ENCODE measurements around the gene EML5.
"Not testable (repeated sequence)": the region's sequence is repeated elsewhere in the genome, so short reads cannot be mapped to it uniquely, and the experiment has no call there.

Gene EML5

GRCh38 chr14:88789573-88789972 is 3.2 kb downstream of the EML5 start:
- H2AFZ ChIP-seq (ENCODE audit: insufficient read depth, low read length, poor library complexity); H3K4me2 ChIP-seq (ENCODE audit: low read length); H3K18ac ChIP-seq (ENCODE audit: low read length); H3K79me1 ChIP-seq (ENCODE audit: low read length); H3K27ac ChIP-seq (ENCODE audit: low read depth, low read length); H2BK120ac ChIP-seq (ENCODE audit: insufficient read depth, low read length, poor library complexity); H3K14ac ChIP-seq (ENCODE audit: low read length); H3K4me1 ChIP-seq (ENCODE audit: control insufficient read depth in 1 of 2, insufficient read depth in 2 of 2, low read length in 2 of 2); H3K27me3 ChIP-seq (ENCODE audit: insufficient read depth, low read length); H4K12ac ChIP-seq (ENCODE audit: low read depth, low read length); H2BK12ac ChIP-seq (ENCODE audit: low read length); H3K36me3 ChIP-seq (ENCODE audit: control insufficient read depth in 1 of 2, insufficient read depth in 2 of 2, low read length in 2 of 2); H3K9ac ChIP-seq (ENCODE audit: low read length); H3K9me3 ChIP-seq (ENCODE audit: insufficient read depth, low read depth, low read length); DNase-seq; H2BK5ac ChIP-seq (ENCODE audit: low read depth, low read length, poor library complexity); H3K4me3 ChIP-seq (ENCODE audit: low read depth, low read length); H4K91ac ChIP-seq (ENCODE audit: low read depth, low read length); H3K4ac ChIP-seq (ENCODE audit: low read depth, low read length); H4K8ac ChIP-seq (ENCODE audit: low read depth, low read length); H2AK5ac ChIP-seq (ENCODE audit: low read length); H3K79me2 ChIP-seq (ENCODE audit: control insufficient read depth, insufficient read depth, low read length, poor library complexity); H3K23ac ChIP-seq (ENCODE audit: low read length): not testable (repeated sequence)

DNA sequence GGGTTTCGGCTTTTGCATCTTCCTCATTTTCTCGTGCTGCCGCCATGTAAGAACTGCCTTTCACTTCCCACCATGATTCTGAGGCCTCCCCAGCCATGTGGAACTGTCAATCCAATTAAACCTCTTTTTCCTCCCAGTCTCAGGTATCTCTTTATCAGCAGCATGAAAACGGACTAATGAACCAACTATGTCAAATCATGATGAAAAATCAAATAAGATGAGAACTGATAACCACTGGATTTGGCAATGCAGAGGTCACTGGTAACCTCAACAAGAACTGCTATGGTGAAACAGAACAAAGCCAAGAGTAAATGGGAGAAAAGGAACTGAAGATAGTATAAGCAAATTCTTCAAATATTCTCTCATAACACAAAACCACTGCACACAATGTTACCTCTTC is 6.0 kb downstream of the EML5 start:
- Histone ChIP-seq H3K4ac (ENCODE audit: low read depth, low read length) (no peak overlapping the region), H3K18ac (ENCODE audit: low read length) (no peak overlapping the region), H3K4me1 (ENCODE audit: control insufficient read depth in 1 of 2, insufficient read depth in 2 of 2, low read length in 2 of 2) (no peaks in the 10 kb centered on the region), H2AFZ (ENCODE audit: insufficient read depth, low read length, poor library complexity) (no peak overlapping the region), H3K27me3 (ENCODE audit: insufficient read depth, low read length) (peaks cover 2% of the 10 kb centered on the region), H3K27ac (ENCODE audit: low read depth, low read length) (no peak overlapping the region), H3K9ac (ENCODE audit: low read length) (no peak overlapping the region), H4K8ac (ENCODE audit: low read depth, low read length) (no peak overlapping the region), H3K79me2 (ENCODE audit: control insufficient read depth, insufficient read depth, low read length, poor library complexity) (no peaks in the 10 kb centered on the region), H3K9me3 (ENCODE audit: insufficient read depth, low read depth, low read length) (peaks cover 4% of the 10 kb centered on the region), H3K4me2 (ENCODE audit: low read length) (no peak overlapping the region), H3K14ac (ENCODE audit: low read length) (no peak overlapping the region), H3K79me1 (ENCODE audit: low read length) (no peaks in the 10 kb centered on the region), H3K4me3 (ENCODE audit: low read depth, low read length) (no peak overlapping the region), H2AK5ac (ENCODE audit: low read length) (no peak overlapping the region), H2BK12ac (ENCODE audit: low read length) (no peak overlapping the region), H4K12ac (ENCODE audit: low read depth, low read length) (no peak overlapping the region), H2BK5ac (ENCODE audit: low read depth, low read length, poor library complexity) (no peak overlapping the region), H4K91ac (ENCODE audit: low read depth, low read length) (no peak overlapping the region), H3K23ac (ENCODE audit: low read length) (no peak overlapping the region), H2BK120ac (ENCODE audit: insufficient read depth, low read length, poor library complexity) (no peak overlapping the region), H3K36me3 (ENCODE audit: control insufficient read depth in 1 of 2, insufficient read depth in 2 of 2, low read length in 2 of 2) (peaks cover 0 to 2% of the 10 kb centered on the region in 2 experiments)
- no CpG with 5 or more reads among the region's 4 CpGs for WGBS (ENCODE audit: extremely low coverage, insufficient coverage, insufficient read length)
- DNase-seq = peak; percentile 21 to 72

GRCh38 chr14:88785911-88786310 is 6.8 kb downstream of the EML5 start:
- no peak overlapping the region for H3K4ac ChIP-seq (ENCODE audit: low read depth, low read length)
- WGBS (ENCODE audit: extremely low coverage, insufficient coverage, insufficient read length) = 100% methylated on average over 1 of the region's 1 CpG

GRCh38 chr14:88775532-88775931 is 17.2 kb downstream of the EML5 start:
- peak; percentile 93 for DNase-seq
- Histone ChIP-seq H3K14ac (ENCODE audit: low read length) (no peak overlapping the region), H3K4me1 (ENCODE audit: control insufficient read depth in 1 of 2, insufficient read depth in 2 of 2, low read length in 2 of 2) (peaks cover 0 to 3% of the 10 kb centered on the region in 2 experiments), H3K27ac (ENCODE audit: low read depth, low read length) (peak overlapping the region; percentile 44), H2BK12ac (ENCODE audit: low read length) (no peak overlapping the region), H4K12ac (ENCODE audit: low read depth, low read length) (no peak overlapping the region), H3K4me3 (ENCODE audit: low read depth, low read length) (no peak overlapping the region), H3K79me2 (ENCODE audit: control insufficient read depth, insufficient read depth, low read length, poor library complexity) (no peaks in the 10 kb centered on the region), H3K9ac (ENCODE audit: low read length) (no peak overlapping the region), H3K18ac (ENCODE audit: low read length) (no peak overlapping the region), H3K9me3 (ENCODE audit: insufficient read depth, low read depth, low read length) (no peaks in the 10 kb centered on the region), H2AFZ (ENCODE audit: insufficient read depth, low read length, poor library complexity) (no peak overlapping the region), H3K27me3 (ENCODE audit: insufficient read depth, low read length) (no peaks in the 10 kb centered on the region), H3K4ac (ENCODE audit: low read depth, low read length) (no peak overlapping the region), H3K36me3 (ENCODE audit: control insufficient read depth in 1 of 2, insufficient read depth in 2 of 2, low read length in 2 of 2) (no peaks in the 10 kb centered on the region), H3K23ac (ENCODE audit: low read length) (no peak overlapping the region), H2BK5ac (ENCODE audit: low read depth, low read length, poor library complexity) (no peak overlapping the region), H2AK5ac (ENCODE audit: low read length) (no peak overlapping the region), H3K4me2 (ENCODE audit: low read length) (no peak overlapping the region), H2BK120ac (ENCODE audit: insufficient read depth, low read length, poor library complexity) (no peak overlapping the region), H3K79me1 (ENCODE audit: low read length) (no peaks in the 10 kb centered on the region), H4K8ac (ENCODE audit: low read depth, low read length) (no peak overlapping the region), H4K91ac (ENCODE audit: low read depth, low read length) (no peak overlapping the region)
- no CpG with 5 or more reads among the region's 3 CpGs for WGBS (ENCODE audit: extremely low coverage, insufficient coverage, insufficient read length)

More at GRCh38 chr14:88785911-88786310, 6.8 kb downstream of the EML5 start:
- Histone ChIP-seq H3K4me2 (ENCODE audit: low read length) (no peak overlapping the region), H4K12ac (ENCODE audit: low read depth, low read length) (no peak overlapping the region), H3K18ac (ENCODE audit: low read length) (no peak overlapping the region), H4K8ac (ENCODE audit: low read depth, low read length) (no peak overlapping the region), H3K36me3 (ENCODE audit: control insufficient read depth in 1 of 2, insufficient read depth in 2 of 2, low read length in 2 of 2) (peaks cover 0 to 2% of the 10 kb centered on the region in 2 experiments), H3K79me2 (ENCODE audit: control insufficient read depth, insufficient read depth, low read length, poor library complexity) (no peaks in the 10 kb centered on the region), H3K27me3 (ENCODE audit: insufficient read depth, low read length) (no peaks in the 10 kb centered on the region), H3K23ac (ENCODE audit: low read length) (no peak overlapping the region), H3K14ac (ENCODE audit: low read length) (no peak overlapping the region), H2AK5ac (ENCODE audit: low read length) (no peak overlapping the region), H2BK12ac (ENCODE audit: low read length) (no peak overlapping the region), H3K9me3 (ENCODE audit: insufficient read depth, low read depth, low read length) (peaks cover 4% of the 10 kb centered on the region), H4K91ac (ENCODE audit: low read depth, low read length) (no peak overlapping the region), H2BK5ac (ENCODE audit: low read depth, low read length, poor library complexity) (no peak overlapping the region), H3K79me1 (ENCODE audit: low read length) (no peaks in the 10 kb centered on the region), H2BK120ac (ENCODE audit: insufficient read depth, low read length, poor library complexity) (no peak overlapping the region), H3K9ac (ENCODE audit: low read length) (no peak overlapping the region), H2AFZ (ENCODE audit: insufficient read depth, low read length, poor library complexity) (no peak overlapping the region), H3K27ac (ENCODE audit: low read depth, low read length) (no peak overlapping the region), H3K4me1 (ENCODE audit: control insufficient read depth in 1 of 2, insufficient read depth in 2 of 2, low read length in 2 of 2) (no peaks in the 10 kb centered on the region), H3K4me3 (ENCODE audit: low read depth, low read length) (no peak overlapping the region)
- peak; percentile 51 to 93 for DNase-seq

Measured in trophoblast cell (in vitro differentiated cells and primary cell).